HepG2 (cell line): ENCODE data around the gene SPATA25. TPM values are rescaled to one million over a fixed set of nuclear protein-coding genes. Genes with fewer than 3 reads are reported as not detected.

Experiments
- ARID4A ChIP-seq: sonication (generic); formaldehyde crosslinking; IDR thresholded peaks from 2 replicates; pipeline ENCODE4 v1.5.0; 2020; ENCODE audit warnings: mild to moderate bottlenecking, missing genetic modification reagents, borderline replicate concordance
- CAMTA2 ChIP-seq: sonication (generic); formaldehyde crosslinking; IDR thresholded peaks from 2 replicates; pipeline ENCODE4 v1.4.0; 2020; ENCODE audit warnings: mild to moderate bottlenecking, missing genetic modification reagents, borderline replicate concordance
- ELK4 ChIP-seq: sonication (generic); formaldehyde crosslinking; IDR thresholded peaks from 2 replicates; pipeline ENCODE4 v1.9.0; 2021; ENCODE audit warnings: missing genetic modification reagents, borderline replicate concordance
- HNRNPK ChIP-seq: fragments of 200-400 bp; formaldehyde crosslinking; IDR thresholded peaks from 2 replicates; pipeline ENCODE4 v1.6.1; 2018; ENCODE audit warnings: low read length, low read depth, moderate library complexity, mild to moderate bottlenecking; ENCODE audit not compliant: poor library complexity, severe bottlenecking
- RXRA ChIP-seq: sonication (generic); formaldehyde crosslinking; IDR thresholded peaks from 2 replicates; pipeline ENCODE4 v1.5.1; 2020; ENCODE audit warnings: missing genetic modification reagents
- SALL2 ChIP-seq: sonication (generic); formaldehyde crosslinking; IDR thresholded peaks from 2 replicates; pipeline ENCODE4 v1.8.1; 2023; ENCODE audit warnings: mild to moderate bottlenecking, missing genetic modification reagents, inconsistent platforms
- SIN3B ChIP-seq: fragments of 150-350 bp; IDR thresholded peaks from 2 replicates; pipeline ENCODE4 v1.6.1; 2014; ENCODE audit warnings: low read length
- SP1 ChIP-seq, 2 experiments: fragments of 450-650 bp in 1 of 2; sonication (generic) in 1 of 2; formaldehyde crosslinking in 1 of 2; IDR thresholded peaks; 2 replicates each; pipeline versions ENCODE4 v1.4.0 to v1.6.1; 2016 to 2020; ENCODE audit warnings: missing genetic modification reagents in 1 of 2
- ZBTB10 ChIP-seq: sonication (generic); formaldehyde crosslinking; IDR thresholded peaks from 2 replicates; pipeline ENCODE4 v1.4.0; 2020; ENCODE audit warnings: missing genetic modification reagents, borderline replicate concordance
- ZBTB38 ChIP-seq: sonication (generic); formaldehyde crosslinking; IDR thresholded peaks from 2 replicates; pipeline ENCODE4 v1.5.1; 2020; ENCODE audit warnings: mild to moderate bottlenecking, missing genetic modification reagents
- ZNF30 ChIP-seq: sonication (generic); formaldehyde crosslinking; IDR thresholded peaks from 2 replicates; pipeline ENCODE4 v1.5.0; 2020; ENCODE audit warnings: mild to moderate bottlenecking, missing genetic modification reagents
- ZNF607 ChIP-seq: sonication (generic); formaldehyde crosslinking; IDR thresholded peaks from 2 replicates; pipeline ENCODE4 v1.5.1; 2020; ENCODE audit warnings: missing genetic modification reagents, mild to moderate bottlenecking, borderline replicate concordance
- polyA plus RNA-seq, 8 experiments: library from polyadenylated mRNA; depleted of rRNA in 3 of 8; stranded (reverse) in 7 of 8; unstranded in 1 of 8; fragments of >200 nt; fragmentation: Illumina TruSeq in 4 of 8; extraction: Trizol in 4 of 8; gene quantifications; 2 replicates each; pipeline versions ENCODE4 v1.2.1 to v1.2.3, GENCODE V29; 2011 to 2016; ENCODE audit warnings: low read depth in 4 of 8, missing spikeins in 1 of 8, mixed read lengths in 1 of 8; ENCODE audit not compliant: insufficient read depth in 1 of 8
- total RNA-seq, 5 experiments: library from RNA; depleted of rRNA; stranded (reverse); fragments of >200 nt; fragmentation: Illumina TruSeq; extraction: Trizol; gene quantifications; 2 replicates each; pipeline ENCODE4 v1.2.3, GENCODE V29; 2016; ENCODE audit warnings: low read depth in 1 of 5

SPATA25 gene
- total and polyA plus RNA-seq, 2 of the 13 experiments (the other 11 are each of a cell fraction or from before 2014, with no cell fraction given), result 4.8 to 7.6 TPM

- TF ChIP-seq SP1 (IDR thresholded peaks at IDR 0.05) (no peak), SP1 (CRISPR knock-in tag; IDR thresholded peaks at IDR 0.05) (peak; percentile 39; the same call in 1 of the 2 replicates), ZBTB38 (CRISPR knock-in tag) (peak; percentile 72; the same call in 1 of the 2 replicates), RXRA (CRISPR knock-in tag) (peak; percentile 12; the same call in 1 of the 2 replicates), CAMTA2 (no peak), ZNF30 (0 out of 2 replicates have a peak, but pooled peaks have one; percentile 10), ELK4 (CRISPR knock-in tag) (no peak), ZBTB10 (CRISPR knock-in tag) (no peak), ARID4A (peak; percentile 15; the same call in 1 of the 2 replicates), ZNF607 (no peak), HNRNPK (peak; percentile 6), SALL2 (no peak), SIN3B (no peak)
- TF ChIP-seq, all 625 proteins: peak for 16
Measured at GRCh38 chr20:45910670-45911485, 23.5 kb upstream of the SPATA25 start (continued).
